Testis (tissue), 3 donors: Measurements from ENCODE around the gene AAR2. TPM values are rescaled to one million over a fixed set of nuclear protein-coding genes. Genes with fewer than 3 reads are reported as not detected.

Experiments
- DNase-seq: peaks from one replicate; pipeline ENCODE4 v3.0.0-alpha.2; 2019
- H3K27ac ChIP-seq, 2 donors: fragments of 200-600 bp; sonication (generic); one replicate each; pipeline ENCODE4 v1.5.1; 2019
- H3K27me3 ChIP-seq: fragments of 200-600 bp; sonication (generic); one replicate; pipeline ENCODE4 v1.5.1; 2019
- H3K36me3 ChIP-seq: fragments of 200-600 bp; sonication (generic); one replicate; pipeline ENCODE4 v1.5.1; 2017; ENCODE audit warnings: low read depth; ENCODE audit errors: missing control alignments
- H3K4me1 ChIP-seq: fragments of 200-600 bp; sonication (generic); one replicate; pipeline ENCODE4 v1.5.1; 2019
- H3K4me3 ChIP-seq, 2 donors: fragments of 200-600 bp; sonication (generic); one replicate each; pipeline ENCODE4 v1.5.1; 2017 to 2019
- H3K9me3 ChIP-seq: fragments of 200-600 bp; sonication (generic); one replicate; pipeline ENCODE4 v1.5.1; 2017
- CTCF ChIP-seq, 3 experiments: fragments of 450-650 bp in 2 of 3; fragments of 200-600 bp in 1 of 3; sonication (generic) in 1 of 3; IDR thresholded peaks; one replicate each; pipeline ENCODE4 v1.5.1; 2016 to 2019; ENCODE audit warnings: antibody characterized with exemption in 3 of 3, mild to moderate bottlenecking in 2 of 3, moderate library complexity in 1 of 3
- POLR2A ChIP-seq: fragments of 450-650 bp; IDR thresholded peaks from one replicate; pipeline ENCODE4 v1.6.1; 2017; ENCODE audit warnings: antibody characterized with exemption, mild to moderate bottlenecking, moderate library complexity
- WGBS, 2 donors: methylation state at CpG; one replicate each; pipeline ENCODE4 v1.1.5; 2018; 5-methylcytosine and 5-hydroxymethylcytosine counted together
- intact Hi-C: fragments of 100-400 bp; cut with DNase I; formaldehyde crosslinking; loops from one replicate; pipeline ENCODE4 v1.15.1; 2023; ENCODE audit warnings: low total_unique reads
- polyA plus RNA-seq: library from polyadenylated mRNA; stranded (reverse); fragments of 350-450 nt; fragmentation: Illumina TruSeq; extraction: RNeasy Lipid Tissue Mini Kit (QIAGEN cat#74804); gene quantifications from one replicate; pipeline ENCODE4 v1.2.3, GENCODE V29; 2014; ENCODE audit warnings: low read depth, low replicate concordance; ENCODE audit not compliant: insufficient read depth
- total RNA-seq, 2 donors: library from RNA; depleted of rRNA; stranded (reverse); fragments of >200 nt; gene quantifications; one replicate each; pipeline ENCODE4 v1.2.3, GENCODE V29; 2016

AAR2 gene
- total and polyA plus RNA-seq, 3 donors from 2014 or later, result 38.7 to 47.0 (median 38.7) TPM

DNA sequence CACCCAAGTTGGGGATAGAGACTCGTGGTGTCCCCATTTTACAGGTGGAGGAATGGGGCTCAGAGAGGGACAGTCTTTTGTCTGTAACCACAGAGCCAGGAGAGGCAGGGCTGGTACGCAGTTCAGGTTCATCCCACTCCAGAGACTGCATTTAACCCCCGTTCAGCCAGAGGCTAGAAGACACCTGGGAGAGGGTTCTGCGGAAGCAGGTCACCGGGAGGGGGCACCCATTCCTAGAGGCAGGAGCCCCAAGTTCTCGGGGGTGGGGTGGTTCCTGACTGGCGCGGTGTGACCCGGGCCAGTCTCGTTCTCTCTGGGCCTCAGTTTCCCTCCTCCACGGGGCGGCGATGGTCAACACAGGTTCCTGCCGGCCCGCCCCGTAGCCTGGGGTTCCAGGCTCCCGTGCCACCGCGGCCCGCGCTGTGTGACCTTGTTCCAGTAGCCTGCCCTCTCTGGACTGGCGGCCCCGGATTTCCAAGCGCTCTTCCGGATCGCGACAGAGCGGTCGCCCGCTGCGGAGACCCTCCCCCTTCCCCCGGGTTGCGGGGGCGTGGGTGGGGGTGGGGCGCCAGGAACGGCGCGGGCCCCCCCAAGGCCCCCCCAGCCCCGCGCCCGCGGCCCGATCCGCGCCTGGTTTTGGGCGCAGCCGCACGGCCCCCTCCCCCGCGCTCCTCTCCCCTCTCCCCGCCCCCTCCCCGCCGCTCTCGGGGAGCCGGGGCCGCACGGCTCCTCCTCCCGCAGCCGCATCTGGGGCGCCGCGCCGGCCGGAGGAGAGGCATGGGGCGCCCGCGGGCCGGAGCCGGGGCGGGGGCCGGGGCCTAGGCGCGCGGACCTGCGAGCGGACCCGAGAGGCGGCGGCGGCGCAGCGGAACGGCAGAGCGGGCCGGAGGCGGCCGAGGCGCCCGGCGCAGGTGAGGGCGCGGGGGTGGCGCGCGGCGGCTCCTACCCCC lies 69.6 kb downstream of the AAR2 start, which contains the start of gene DLGAP4:
DLGAP4 (plus strand) TSS at position 738 of the 950 bp plus-strand sequence. CDS start 125,379 bp downstream, outside the sequence.
- Histone ChIP-seq H3K4me3 (peak within 1 kb of the TSS; percentile 37 to 43), H3K27ac (no peak within 1 kb of the TSS), H3K36me3 (no peaks in the 10 kb centered on the region), H3K9me3 (no peaks in the 10 kb centered on the region), H3K4me1 (peaks cover 6% of the 10 kb centered on the region), H3K27me3 (no peaks in the 10 kb centered on the region)
- intact Hi-C loops, result no loop called here
- TF ChIP-seq CTCF (IDR thresholded peaks at IDR 0.05) (no peak), POLR2A (no peak)
- WGBS, 2 donors, result 0 to 5% methylated on average over 8 to 22 of the region's 96 CpGs
- no peak for DNase-seq

Other genes starting within 250 kb of the AAR2 start
- gene EPB41L1, start 81.7 kb upstream of the AAR2 start, total RNA-seq, result 10 to 100 TPM; 63.7 to 65.3 TPM
- gene EPB41L1, start 81.7 kb upstream of the AAR2 start, polyA plus RNA-seq, result 49.8 TPM
- 100 to 1,000 TPM; 110 TPM for gene DLGAP4, start 69.9 kb downstream of the AAR2 start, total RNA-seq
- 69.1 TPM for gene DLGAP4, start 69.9 kb downstream of the AAR2 start, polyA plus RNA-seq